ENCODE data around the gene HOXB7. TPM values are rescaled to one million over a fixed set of nuclear protein-coding genes. Genes with fewer than 3 reads are reported as not detected.

HOXB7 gene
- total RNA-seq, 1 experiment from 2014 or later, result 37.3 TPM

DNA sequence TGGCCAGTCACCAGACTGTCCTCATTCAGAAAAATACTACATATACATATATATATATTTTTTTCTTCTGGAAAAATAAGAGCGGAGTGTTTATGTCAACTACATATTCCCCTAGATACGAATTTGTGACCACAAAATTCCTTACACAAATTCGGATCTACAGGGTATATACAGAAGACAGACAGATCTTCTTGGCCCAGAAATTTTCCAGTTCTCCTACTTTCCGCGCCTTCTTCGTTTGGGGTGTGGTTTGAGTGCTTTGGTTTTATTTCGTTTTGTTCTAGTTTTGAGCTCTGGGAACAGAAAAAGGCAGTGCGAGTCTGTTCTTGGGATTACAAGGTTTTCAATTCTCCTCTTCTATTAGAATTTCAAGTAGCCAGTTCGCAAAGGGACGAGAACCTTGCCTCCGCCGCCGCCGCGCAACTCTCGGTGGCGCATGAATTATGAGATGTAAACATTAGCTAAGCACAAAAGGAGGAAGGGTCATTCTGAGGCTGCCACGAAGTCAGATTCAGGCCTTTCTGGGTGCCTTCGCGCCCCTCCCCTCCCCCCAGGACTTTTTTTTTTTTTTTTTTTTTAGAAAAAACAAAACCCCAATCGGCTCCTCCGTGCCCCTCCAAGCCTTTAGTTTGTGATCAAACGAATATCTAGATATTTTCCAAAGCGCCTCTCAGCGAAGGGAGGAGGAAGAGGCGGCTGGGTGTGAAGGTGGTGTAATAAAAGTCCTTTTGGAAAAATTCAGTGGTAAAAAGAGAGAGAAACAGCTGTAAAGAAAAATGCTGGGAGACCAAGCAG, 30.9 kb downstream of the HOXB7 start:
- DNase-seq (ENCODE audit: low read depth), result no peak

DNA sequence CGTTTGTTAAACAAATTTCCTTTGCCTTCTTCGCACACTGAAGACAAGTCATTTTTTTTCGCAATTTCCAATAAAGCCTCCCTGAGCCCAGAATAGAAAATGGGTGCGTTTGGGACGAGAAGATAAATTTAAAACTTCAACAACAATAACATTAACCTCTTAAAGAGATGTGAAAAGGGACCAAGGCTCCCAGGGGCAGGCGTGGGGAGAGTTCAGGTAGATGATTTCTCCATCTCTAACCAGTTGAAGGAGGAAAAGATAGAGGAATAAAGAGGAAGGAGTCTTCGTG, 31.4 kb downstream of the HOXB7 start:
- DNase-seq (ENCODE audit: low read depth), result no peak

DNA sequence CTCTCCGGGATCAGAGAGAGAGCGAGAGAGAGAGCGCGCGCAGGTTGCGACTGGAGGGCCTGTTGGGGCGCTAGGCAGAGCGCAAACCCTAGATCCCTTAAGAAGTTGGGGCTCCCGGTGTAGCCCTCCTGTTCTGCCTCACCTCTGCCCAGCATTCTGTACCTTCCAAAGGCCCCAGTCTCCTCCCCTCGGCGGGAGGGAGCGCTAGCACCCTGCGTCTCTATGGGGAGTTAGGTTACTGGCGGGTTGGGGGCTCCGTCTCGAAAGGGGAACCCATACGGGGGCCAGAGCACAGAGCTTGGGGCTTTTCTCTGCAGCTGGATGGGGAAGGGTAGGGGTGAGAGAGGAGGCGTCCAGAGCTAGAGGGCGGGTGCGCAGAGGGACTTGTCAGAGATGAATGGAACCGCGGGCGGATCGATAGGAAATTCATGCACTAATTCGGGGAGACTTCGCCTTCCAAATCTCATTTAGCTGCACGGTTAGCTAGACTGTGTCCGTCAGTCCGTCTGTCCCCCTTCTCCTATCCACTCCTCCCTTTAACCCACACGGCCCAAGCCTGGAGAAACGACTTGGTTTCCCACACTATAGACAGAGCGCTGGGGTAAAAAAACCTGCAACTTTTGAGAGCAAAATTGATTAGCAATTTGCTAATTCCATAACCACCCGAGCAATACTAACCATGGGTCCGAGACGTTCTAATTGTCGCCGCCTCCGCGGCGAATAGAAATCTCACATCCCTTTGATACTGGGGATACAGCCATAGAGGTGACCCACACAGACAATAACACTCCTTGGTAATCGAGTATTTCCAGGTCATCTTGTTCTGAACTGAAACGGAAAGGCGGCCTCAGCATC, 32.0 kb downstream of the HOXB7 start:
- DNase-seq (ENCODE audit: low read depth), result no peak

DNA sequence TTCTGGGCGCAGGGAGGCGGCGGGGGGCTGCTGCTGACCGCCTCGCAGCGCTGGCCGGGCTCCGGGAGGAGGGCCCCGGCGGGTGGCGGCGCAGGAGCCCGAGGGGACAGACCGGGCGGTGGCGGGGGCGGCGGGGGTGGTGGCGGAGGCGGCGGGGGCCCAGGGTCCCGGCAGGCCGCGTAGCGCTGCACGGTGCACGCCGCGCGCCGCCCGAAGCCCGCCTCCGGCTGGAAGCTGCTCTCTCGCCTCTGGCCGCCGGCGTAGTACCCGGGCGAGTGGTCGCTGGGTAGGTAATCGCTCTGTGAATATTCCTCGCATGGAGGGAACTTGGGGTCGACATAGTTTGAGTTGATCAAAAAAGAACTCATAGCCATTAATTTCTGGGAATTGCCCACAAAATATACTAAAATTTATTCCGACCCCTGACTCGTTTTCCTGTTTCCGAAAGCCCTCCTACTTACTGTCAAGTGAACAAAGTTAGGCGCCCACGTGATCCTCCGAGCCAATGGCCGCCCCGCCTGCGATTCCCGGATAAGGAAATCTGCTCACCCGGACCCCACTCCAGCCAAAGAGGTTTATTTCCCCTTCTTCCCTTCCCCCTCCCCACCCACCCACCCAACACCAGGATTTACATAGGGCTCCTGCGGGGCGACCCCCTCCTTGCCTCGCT, 32.7 kb downstream of the HOXB7 start, which contains the start of gene HOXB4:
Gene HOXB4, minus strand, starts transcription at position 405 of the 670 bp plus-strand sequence. Its CDS starts 31 bp downstream, at position 374.
- DNase-seq (ENCODE audit: low read depth), result peak; percentile 68

DNA sequence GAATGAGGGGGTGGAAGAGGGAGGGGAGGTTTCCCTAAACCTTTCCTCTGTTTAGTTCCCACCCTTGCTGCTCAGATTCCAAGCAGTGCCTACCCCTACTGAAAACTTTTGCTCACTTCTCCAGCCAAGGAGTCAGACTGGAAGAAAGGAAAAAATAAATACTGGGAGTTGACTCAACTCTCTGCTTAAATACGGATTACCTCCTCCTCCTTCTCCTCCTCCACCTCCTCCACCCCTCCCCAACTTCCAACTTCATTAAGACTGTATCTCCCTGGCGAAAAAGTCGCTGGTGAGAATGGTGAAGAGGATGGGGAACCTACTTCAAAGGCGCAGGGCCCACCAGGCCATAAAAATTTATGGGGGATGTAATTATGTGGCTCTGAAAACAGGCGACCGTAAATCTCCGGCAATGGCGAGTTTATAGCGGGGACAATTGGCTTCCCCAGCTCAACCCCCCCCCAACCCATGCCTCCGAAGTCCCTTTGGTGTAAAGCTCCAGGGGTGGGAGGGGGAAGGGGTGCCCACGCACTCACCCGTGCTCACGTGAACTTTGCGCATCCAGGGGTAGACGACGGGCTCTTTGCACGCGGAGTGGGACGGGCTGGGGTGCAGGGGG, 33.4 kb downstream of the HOXB7 start:
- peak; percentile 35 for DNase-seq (ENCODE audit: low read depth)

DNA sequence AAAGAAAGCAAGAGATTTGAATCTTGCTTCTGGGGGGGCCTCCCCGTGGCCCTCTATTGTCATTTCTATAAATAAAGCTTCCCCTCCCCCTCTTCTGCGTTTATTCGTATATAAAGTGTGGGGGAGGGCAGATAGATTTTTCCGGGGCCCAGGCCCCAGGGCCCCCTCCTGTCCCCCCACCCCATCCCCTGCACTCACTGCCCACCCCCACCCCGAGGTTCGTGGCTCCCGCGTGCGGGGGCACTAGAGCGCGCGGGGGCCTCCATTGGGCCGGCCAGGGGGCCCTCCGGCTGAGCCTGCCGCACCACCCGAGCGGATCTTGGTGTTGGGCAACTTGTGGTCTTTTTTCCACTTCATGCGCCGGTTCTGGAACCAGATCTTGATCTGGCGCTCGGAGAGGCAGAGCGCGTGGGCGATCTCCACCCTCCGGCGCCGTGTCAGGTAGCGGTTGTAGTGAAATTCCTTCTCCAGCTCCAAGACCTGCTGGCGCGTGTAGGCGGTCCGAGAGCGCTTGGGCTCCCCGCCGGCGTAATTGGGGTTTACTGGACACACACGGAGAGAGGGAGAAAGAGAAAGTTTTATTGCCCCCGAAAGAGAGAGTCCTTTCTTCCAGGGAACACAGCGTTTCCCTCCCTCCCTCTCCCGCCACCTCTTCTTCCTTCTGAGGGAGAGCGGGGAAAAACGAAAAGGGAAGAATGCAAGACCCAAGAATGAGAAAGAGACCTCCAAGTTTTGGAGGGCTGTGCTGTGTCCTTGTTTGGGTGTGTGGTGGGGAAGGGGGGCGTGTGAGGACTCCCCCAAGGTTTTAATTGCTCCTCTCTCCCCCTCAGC, 34.1 kb downstream of the HOXB7 start:
- DNase-seq (ENCODE audit: low read depth), result no peak

DNA sequence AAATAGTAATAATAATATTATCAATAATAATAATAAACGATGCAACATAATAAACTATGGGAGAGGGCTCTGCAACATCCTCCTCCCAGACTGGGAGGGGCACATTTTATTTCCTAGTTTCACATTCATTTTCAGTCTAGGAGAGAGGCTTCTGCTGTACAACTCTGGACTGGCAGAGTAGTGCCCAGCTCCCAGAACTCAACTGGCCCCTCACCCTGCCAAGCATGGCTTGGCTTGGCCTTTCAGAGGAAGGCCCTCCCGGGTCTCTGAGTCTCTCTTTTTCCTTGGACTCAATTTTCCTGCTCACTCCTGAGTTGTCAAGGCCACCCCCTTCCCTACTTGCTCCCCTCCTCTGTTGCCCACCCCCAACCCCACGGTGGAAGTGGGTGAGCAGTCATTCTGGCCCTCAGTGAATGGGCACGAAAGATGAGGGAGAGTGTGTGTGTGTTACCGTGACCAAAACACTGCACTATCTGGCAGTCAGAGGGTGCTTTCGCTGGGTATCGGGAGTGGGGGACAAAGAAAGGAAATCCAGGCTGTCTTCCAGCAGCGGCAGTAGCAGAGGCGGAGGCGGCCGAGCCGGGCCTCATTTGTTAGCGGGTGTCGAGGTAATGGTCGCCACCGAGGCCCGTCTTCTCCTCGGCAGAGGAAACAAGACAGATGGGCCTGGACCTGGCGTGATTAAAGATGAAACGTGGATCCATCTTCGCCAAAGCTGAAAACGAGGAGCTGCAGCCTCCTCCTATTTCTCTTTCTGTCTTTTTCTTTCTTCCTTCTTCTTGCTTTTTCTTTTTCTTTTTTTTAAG, 34.9 kb downstream of the HOXB7 start:
- DNase-seq (ENCODE audit: low read depth), result no peak

DNA sequence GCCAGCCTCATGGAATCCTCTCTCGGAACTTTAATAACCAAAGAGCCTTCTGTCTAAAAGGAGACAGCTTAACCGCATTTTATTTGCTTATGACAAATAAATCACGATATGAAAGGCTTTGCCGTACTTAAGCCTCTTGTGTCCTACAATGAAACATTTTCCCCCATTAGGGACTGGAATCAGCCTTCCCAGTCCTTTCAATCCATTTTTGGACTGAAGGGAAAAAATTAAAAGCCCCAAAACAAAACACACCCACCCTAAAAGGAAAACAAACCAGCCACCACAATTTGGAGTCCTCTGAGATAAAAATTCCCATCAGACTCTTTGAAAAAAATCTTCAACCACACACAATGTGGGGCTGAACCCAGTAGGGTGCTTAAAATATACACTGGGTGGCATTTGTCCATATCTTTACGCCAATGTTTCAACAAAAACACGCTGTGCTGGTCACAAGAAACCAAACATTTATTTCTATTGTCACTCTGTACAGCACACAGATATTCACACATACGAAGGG, 35.7 kb downstream of the HOXB7 start:
- DNase-seq (ENCODE audit: low read depth), result no peak

DNA sequence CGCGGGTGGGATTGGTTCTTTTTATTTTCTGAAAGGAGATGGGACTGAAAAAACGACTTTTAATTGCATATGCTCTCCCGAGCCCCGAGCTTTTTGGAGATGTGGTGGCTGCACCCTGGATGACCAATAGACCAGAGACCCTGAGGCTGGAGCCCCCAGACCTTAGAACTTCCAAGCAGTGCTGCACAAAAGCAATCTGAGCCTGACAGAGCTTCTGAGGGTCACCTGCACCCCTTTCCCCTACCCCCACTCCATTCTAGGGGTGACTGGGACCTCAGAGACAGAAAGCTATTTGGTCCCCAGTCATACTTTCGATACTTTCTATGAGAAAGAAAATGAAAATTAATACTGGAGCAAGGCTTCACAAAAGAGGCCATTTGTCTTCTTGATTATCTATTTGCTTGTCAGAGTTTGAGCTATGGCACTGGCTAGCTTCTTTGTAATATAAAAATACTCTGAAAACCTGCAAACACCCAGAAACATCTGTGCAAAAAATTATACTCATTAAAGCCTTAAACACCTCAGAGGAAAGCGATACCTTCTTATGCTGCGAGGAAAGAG, 36.2 kb downstream of the HOXB7 start:
- DNase-seq (ENCODE audit: low read depth), result no peak

DNA sequence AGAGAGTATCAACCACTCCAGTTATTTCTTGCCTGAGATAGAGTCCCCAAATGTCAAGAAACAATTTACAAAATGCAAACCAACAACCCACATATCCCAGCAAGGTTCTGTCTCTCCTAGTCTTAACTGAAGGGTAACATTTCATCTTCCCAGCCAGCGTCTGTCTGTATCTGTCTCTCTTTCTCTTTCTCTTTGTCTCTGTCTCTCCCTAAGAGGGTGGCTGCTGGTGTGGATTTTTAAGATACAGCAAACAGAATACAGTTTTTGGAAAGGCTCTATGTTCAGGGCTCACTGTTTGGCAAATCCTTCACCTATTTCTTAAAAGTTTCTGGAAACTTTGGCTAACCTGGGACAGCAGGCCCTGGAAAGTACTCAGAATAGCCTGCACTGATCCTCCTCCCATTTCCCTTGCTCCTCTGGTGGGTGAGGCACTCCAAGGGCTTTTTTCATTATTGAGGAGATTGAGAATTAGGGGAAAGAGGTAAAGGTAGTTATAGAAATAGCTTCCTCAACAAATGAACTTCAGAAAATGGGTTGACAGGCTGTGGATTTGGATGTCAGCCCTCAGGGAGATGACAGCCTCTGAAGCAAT, 38.9 kb downstream of the HOXB7 start:
- no peak for DNase-seq (ENCODE audit: low read depth)

DNA sequence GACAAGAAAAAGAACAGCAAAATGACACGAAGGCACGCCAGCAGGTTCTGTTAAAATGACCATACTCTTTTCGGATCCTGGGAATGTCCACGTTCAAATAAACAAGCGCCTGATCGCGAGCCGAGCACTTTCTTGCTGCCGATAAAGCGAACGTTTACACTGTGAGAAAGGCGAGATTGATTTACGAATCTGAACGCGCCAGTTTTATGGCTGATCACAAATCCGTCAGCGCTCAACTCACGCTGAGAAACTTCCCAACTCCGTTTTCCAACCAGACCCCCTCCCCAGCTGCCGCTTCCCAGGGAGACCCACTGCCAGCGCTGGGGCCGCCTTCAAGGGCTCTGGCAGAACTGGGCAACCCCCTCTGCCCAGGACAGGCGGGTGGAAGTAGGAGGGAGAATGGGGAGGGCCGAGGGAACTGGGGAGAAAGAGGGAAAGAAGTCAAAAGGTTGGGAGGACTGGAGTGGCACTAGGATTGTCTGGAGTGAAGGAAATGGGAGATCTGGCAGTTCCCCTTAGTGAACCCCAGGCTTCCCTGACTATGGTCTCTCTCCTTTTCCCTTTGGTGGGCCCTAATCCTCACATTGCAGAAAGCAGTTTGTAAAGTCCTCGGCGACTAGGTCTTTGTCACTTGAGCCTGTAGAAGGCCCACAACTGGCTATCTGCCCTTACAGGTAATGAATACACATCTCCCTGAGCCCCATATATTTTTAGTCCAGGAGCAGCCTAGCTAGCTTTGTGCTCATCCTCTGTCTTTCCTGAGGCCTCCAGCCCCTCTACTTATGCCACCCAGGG, 39.6 kb downstream of the HOXB7 start:
- DNase-seq (ENCODE audit: low read depth), result no peak

DNA sequence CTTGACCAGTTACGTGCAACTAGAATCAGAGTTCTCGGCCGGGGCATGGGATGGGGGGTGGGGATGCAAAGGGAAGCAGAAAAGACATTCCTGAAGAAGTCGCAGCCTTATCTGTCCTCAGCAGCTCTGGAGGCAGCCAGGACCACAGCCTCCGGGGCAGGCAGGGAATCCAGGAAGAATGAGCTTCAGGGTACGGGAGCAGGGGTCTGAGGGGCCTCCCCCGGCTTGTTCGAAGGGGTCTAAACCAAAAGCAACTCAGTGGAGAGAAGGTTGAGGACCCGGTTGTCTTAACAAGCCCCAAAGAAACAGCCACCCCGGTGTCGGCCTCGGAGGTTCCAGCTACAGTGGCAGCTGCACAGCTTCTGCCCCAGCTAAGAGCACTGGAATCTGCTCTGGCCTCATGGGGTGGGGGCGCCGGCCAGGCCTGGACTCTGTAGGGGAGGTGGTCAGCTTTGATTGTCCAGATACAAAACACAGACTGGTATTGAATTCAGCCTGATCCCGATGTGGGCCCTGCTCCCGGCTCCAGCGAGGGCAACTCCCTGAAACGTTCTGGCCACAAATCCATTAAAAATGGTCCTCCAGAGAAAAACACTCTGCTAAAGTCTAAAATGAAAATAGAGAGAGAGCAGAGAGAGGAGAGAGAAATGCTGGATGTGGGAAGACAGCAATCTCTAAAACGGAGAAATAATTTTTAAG, 40.3 kb downstream of the HOXB7 start:
- no peak for DNase-seq (ENCODE audit: low read depth)

DNA sequence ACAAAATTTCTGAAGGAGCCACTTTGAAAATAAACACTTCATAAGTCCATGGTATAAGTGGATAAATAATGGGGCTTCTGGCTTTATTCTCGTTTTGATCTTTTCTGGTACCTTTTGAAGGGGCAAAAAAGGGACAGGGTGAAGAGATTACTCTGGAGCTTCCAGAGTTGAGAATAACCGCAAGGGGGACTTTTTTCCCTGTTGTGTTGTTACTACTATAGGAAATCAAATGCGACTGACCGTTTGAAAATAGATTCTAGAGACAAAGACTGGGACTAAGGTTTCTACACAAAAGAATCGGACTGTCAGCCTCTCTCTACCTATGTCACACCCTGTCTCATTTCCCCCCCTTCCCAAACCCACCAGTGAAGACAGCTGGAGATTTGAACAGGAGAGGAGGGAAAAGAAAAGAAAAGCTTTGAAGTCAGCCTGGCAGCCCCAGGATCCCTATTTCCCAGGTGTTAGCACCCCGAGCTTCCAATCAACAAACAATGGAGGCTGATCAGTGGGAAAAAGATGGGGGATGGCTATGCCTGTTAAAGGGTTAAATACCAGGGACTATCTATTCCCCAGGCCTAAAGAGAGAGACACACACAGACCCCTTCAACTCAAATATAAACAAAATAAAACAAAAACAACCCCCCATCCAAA, 41.0 kb downstream of the HOXB7 start:
- DNase-seq (ENCODE audit: low read depth), result no peak

DNA sequence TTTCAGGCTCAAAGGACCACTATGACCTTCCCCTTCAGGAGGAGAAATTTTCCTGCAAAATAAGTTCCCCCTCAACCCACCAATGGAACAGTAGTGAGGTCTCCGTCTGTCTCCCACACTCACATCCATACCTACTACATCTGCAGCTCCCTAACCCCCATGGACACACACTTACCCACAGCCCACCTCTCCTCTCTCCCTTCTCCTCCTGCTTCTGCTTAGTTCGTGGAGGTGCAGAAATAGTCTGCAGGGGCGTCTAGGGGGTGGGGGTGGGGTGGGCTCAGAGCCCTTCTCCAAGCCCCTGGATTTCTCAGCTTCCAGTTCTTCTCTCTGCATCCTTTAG, 41.6 kb downstream of the HOXB7 start:
- DNase-seq (ENCODE audit: low read depth), result no peak

DNA sequence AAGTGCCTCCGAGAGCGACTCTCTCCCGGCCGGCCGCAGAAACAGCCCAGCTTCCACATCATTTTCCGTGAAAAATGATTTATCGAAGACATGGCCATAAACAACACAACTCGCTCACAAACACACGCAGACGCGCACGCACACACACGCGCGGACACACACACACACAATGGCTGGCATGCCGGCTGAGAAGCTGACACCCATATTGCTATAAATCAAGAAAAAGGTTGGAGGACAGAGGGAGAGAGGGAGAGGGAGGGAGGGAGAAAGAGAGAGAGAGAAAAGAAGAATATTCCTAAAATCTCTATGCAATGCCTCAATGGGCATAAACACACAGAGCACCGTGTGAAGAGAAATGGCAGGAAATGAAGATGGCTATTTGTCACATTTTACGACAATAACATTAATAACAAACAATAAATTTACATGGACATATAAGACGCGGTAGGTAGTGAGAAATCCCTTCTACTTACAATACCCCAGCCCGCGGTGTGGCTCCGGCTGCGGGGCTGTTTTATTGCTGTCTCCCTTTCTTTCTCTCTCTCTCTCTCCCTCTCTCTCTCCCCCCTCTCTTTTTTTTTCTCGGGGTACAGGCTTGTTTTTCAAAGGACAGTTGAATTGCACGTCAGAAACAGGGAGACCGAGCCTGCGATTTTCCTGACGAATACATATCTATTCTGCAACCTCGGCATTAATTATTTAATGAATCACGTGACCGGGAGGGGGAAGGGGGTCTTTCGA, 42.1 kb downstream of the HOXB7 start:
- DNase-seq (ENCODE audit: low read depth), result no peak

DNA sequence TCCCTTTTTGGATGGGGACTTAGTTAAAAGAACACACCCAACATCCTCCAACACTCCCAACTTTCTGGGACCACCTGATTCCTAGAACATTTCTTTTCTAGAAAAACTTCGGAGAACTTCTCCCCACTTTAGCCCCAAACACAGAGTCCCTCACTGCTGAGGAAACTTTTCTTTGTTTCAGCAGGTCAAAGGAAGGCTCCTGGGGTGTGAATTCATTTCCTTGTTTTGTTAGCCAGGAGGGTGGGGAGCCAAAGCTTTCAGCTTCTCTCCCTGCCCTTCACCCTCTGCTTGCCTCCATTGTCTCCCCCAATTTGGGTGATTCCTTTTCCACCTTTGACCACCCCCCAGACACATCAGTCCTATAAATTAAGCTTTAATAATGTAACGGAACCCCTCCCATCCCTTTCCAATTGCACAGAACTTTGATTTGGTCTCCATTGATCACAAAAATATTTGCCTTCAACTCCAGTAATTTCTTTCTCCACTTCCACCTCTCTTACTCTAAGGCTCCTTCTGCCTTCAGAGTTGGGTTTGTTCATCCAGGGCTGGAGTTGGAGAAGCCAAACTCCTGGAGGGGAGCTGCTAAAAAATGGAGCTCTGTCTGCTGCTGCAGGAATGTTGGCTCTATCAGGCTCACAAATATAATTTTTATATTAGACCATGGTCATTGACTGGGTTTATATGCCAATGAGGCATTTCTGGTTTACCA, 43.0 kb downstream of the HOXB7 start:
- DNase-seq (ENCODE audit: low read depth), result no peak
